Measurements from ENCODE around the gene INTS4. TPM values are rescaled to one million over a fixed set of nuclear protein-coding genes. Genes with fewer than 3 reads are reported as not detected.

INTS4 gene
- total RNA-seq, 2 experiments from 2014 or later, result 50.6 to 57.0 TPM

DNA sequence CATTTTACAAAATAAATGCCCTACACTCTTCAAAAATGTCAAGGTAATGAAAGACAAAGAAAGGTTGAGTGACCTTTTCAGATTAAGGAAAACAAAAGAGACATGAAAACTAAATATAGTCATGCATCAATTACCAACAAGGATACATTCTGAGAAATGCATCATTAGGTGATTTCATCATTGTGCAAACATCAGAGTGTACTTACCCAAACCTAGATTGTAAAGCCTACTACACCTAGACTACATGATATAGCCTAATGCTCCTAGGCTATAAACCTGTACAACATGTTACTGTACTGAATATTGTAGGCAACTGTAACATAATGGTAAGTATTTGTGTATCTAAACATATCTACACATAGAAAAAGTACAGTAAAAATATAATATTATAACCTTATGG, 26.7 kb downstream of the INTS4 start:
- Histone ChIP-seq H3K9me2 (ENCODE audit: insufficient read depth, low read length) (no peaks in the 10 kb centered on the region), H3K36me3 (ENCODE audit: insufficient read depth, low read length) (peaks cover 38% of the 10 kb centered on the region), H3K4me2 (ENCODE audit: low read length) (no peak overlapping the region), H3K4me3 (ENCODE audit: low read depth, low read length, poor library complexity, severe bottlenecking) (no peak overlapping the region), H2AFZ (ENCODE audit: low read length) (no peak overlapping the region), H3K79me2 (ENCODE audit: insufficient read depth, low read depth, low read length) (no peaks in the 10 kb centered on the region), H3K4me1 (ENCODE audit: insufficient read depth, low read length, poor library complexity, severe bottlenecking) (peaks cover 7% of the 10 kb centered on the region), H3K27ac (ENCODE audit: low read depth, low read length, poor library complexity, severe bottlenecking) (no peak overlapping the region), H4K20me1 (ENCODE audit: insufficient read depth, low read length) (no peaks in the 10 kb centered on the region), H3K9me3 (ENCODE audit: low read length) (no peaks in the 10 kb centered on the region)
- CTCF ChIA-PET (ENCODE audit: unreplicated experiment), result no interaction called here
- no peak for TF ChIP-seq EZH2phosphoT487 (IDR thresholded peaks at IDR 0.05; ENCODE audit: borderline replicate concordance, low read depth, low read length)
- TF ChIP-seq, protein P1, sequence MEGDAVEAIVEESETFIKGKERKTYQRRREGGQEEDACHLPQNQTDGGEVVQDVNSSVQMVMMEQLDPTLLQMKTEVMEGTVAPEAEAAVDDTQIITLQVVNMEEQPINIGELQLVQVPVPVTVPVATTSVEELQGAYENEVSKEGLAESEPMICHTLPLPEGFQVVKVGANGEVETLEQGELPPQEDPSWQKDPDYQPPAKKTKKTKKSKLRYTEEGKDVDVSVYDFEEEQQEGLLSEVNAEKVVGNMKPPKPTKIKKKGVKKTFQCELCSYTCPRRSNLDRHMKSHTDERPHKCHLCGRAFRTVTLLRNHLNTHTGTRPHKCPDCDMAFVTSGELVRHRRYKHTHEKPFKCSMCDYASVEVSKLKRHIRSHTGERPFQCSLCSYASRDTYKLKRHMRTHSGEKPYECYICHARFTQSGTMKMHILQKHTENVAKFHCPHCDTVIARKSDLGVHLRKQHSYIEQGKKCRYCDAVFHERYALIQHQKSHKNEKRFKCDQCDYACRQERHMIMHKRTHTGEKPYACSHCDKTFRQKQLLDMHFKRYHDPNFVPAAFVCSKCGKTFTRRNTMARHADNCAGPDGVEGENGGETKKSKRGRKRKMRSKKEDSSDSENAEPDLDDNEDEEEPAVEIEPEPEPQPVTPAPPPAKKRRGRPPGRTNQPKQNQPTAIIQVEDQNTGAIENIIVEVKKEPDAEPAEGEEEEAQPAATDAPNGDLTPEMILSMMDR (conservative IDR thresholded peaks at IDR 0.05; ENCODE audit: low read length), result no peak
- intact Hi-C loops (cut with micrococcal nuclease; ENCODE audit: unreplicated experiment), result no loop called here
- POLR2A ChIA-PET, result interaction anchor here (1.2 kb wide), 1 partner anchor 27 kb away, joined by 5 read pairs; the partner anchor contains the start of gene INTS4
- no peak for DNase-seq (ENCODE audit: low spot score)
- BruUV-seq (replicated peaks), result no TSS peak

DNA sequence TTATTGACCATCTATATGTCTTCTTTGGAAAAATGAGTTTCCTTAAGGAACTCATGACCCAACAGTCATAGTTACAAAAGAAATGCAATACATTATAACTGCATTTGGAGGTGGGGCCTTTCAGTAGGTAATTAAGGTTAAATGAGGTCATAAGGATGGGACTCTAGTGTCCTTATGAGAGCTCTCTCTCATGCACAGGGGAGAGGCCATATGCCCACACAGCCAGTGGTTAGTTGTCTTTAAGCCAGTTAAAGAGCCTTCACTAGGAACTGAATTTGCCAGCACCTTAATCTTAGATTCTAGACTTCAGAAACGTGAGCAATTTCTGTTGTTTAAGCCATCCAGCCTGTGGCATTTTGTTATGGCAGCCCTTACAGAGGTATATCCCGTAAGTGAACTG, 27.3 kb downstream of the INTS4 start:
- H3K36me3 ChIP-seq (ENCODE audit: insufficient read depth, low read length), result peaks cover 36% of the 10 kb centered on the region
- H4K20me1 ChIP-seq (ENCODE audit: insufficient read depth, low read length), result no peaks in the 10 kb centered on the region
- H3K79me2 ChIP-seq (ENCODE audit: insufficient read depth, low read depth, low read length), result no peaks in the 10 kb centered on the region
- peaks cover 7% of the 10 kb centered on the region for H3K4me1 ChIP-seq (ENCODE audit: insufficient read depth, low read length, poor library complexity, severe bottlenecking)
- POLR2A ChIA-PET, result interaction anchor here (0.7 kb wide), 1 partner anchor 32 kb away, joined by 3 read pairs; no protein-coding TSS in a partner anchor
- no peak for TF ChIP-seq EZH2phosphoT487 (IDR thresholded peaks at IDR 0.05; ENCODE audit: borderline replicate concordance, low read depth, low read length)
- TF ChIP-seq, protein P1 (conservative IDR thresholded peaks at IDR 0.05; ENCODE audit: low read length), result no peak
- no peak for DNase-seq (ENCODE audit: low spot score)
- no peak overlapping the region for H2AFZ ChIP-seq (ENCODE audit: low read length)
- H3K9me3 ChIP-seq (ENCODE audit: low read length), result no peaks in the 10 kb centered on the region
- no peak overlapping the region for H3K4me3 ChIP-seq (ENCODE audit: low read depth, low read length, poor library complexity, severe bottlenecking)
- CTCF ChIA-PET (ENCODE audit: unreplicated experiment), result no interaction called here
- H3K27ac ChIP-seq (ENCODE audit: low read depth, low read length, poor library complexity, severe bottlenecking), result no peak overlapping the region
- H3K4me2 ChIP-seq (ENCODE audit: low read length), result no peak overlapping the region
- H3K9me2 ChIP-seq (ENCODE audit: insufficient read depth, low read length), result no peaks in the 10 kb centered on the region
- no TSS peak for BruUV-seq (replicated peaks)
- intact Hi-C loops (cut with micrococcal nuclease; ENCODE audit: unreplicated experiment), result no loop called here

DNA sequence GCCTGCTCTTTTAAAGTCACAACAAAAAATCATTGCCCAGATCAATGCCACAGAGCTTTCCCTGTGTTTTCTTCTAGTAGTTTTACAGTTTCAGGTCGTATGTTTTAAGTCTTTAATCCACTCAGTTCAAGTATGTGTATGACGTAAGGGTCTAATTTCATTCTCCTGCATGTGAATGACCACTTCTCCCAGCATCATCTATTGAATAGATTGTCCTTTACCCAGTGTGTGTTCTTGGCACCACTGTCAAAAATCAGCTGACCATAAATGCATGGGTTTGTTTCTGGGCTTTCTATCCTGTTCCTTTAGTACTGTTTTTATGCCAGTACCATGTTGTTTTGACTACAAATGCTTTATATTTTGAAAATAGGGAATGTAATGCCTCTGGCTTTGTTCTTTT, 28.1 kb downstream of the INTS4 start:
- Histone ChIP-seq H4K20me1 (ENCODE audit: insufficient read depth, low read length) (no peaks in the 10 kb centered on the region), H3K9me3 (ENCODE audit: low read length) (no peaks in the 10 kb centered on the region), H3K36me3 (ENCODE audit: insufficient read depth, low read length) (peaks cover 30% of the 10 kb centered on the region), H3K4me2 (ENCODE audit: low read length) (no peak overlapping the region), H3K9me2 (ENCODE audit: insufficient read depth, low read length) (no peaks in the 10 kb centered on the region), H3K79me2 (ENCODE audit: insufficient read depth, low read depth, low read length) (no peaks in the 10 kb centered on the region), H2AFZ (ENCODE audit: low read length) (no peak overlapping the region), H3K4me3 (ENCODE audit: low read depth, low read length, poor library complexity, severe bottlenecking) (no peak overlapping the region), H3K4me1 (ENCODE audit: insufficient read depth, low read length, poor library complexity, severe bottlenecking) (peaks cover 7% of the 10 kb centered on the region), H3K27ac (ENCODE audit: low read depth, low read length, poor library complexity, severe bottlenecking) (no peak overlapping the region)
- ChIA-PET POLR2A (interaction anchor here (0.6 kb wide), 1 partner anchor 486 kb away, joined by 5 read pairs; no protein-coding TSS in a partner anchor), CTCF (ENCODE audit: unreplicated experiment) (no interaction called here)
- no TSS peak for BruUV-seq (replicated peaks)
- intact Hi-C loops (cut with micrococcal nuclease; ENCODE audit: unreplicated experiment), result no loop called here
- TF ChIP-seq, protein P1 (conservative IDR thresholded peaks at IDR 0.05; ENCODE audit: low read length), result no peak
- no peak for TF ChIP-seq EZH2phosphoT487 (IDR thresholded peaks at IDR 0.05; ENCODE audit: borderline replicate concordance, low read depth, low read length)
- DNase-seq (ENCODE audit: low spot score), result no peak
